ENCODE measurements around the gene OR2A12.
A peak's percentile ranks its signal among the peaks of the same experiment; 100 is the strongest.
"Not testable (repeated sequence)": the region's sequence is repeated elsewhere in the genome, so short reads cannot be mapped to it uniquely, and the experiment has no call there.

The OR2A12 gene

DNA sequence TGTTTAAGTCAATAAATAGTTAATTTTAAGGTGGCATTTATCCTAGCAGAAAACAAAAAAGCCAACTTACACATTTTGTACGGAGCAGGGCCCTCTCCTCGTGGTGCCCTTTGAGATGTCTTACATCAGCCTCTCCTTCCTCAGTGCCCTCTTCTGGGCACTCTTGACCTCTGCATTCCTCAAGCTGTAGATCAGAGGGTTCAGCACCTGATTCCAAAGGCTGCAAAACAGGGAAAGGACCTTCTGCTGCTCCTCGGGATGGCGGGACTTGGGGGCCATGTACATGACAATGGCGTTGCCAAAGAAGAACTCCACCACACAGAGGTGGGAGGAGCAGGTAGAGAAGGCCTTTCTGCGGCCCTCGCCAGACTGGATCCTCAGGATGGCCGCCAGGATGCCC lies 32.3 kb downstream of the OR2A12 start:
- no peak for DNase-seq (ENCODE audit: low read depth)

DNA sequence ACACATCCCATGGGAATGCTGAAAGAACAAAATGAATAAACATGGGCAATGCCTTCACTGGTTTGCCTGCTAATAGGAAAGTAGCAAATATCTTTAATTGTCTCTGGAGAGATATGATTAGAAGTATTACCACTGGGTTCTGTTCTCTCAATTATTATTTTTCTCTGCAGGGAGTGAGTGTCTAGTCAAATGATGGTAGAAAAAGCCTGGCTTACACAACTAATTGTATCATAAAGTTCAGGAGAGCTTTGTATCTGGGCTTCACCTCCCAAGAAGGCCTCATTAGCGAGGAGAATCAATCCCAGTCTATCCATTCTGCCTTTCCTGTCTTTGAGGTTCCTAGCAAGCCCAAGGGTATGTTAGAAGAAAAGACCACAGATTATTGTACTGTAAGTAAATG lies 36.8 kb downstream of the OR2A12 start, which contains the start of gene OR2A14:
TSS of gene OR2A14 (plus strand) at position 301 of the 400 bp plus-strand sequence. CDS start 5,937 bp downstream, outside the sequence.
- no peak for DNase-seq (ENCODE audit: low read depth)

- DNase-seq (ENCODE audit: low read depth): peak; percentile 40
Observed at GRCh38 chr7:144127714-144128334, 41.7 kb downstream of the OR2A12 start.

DNA sequence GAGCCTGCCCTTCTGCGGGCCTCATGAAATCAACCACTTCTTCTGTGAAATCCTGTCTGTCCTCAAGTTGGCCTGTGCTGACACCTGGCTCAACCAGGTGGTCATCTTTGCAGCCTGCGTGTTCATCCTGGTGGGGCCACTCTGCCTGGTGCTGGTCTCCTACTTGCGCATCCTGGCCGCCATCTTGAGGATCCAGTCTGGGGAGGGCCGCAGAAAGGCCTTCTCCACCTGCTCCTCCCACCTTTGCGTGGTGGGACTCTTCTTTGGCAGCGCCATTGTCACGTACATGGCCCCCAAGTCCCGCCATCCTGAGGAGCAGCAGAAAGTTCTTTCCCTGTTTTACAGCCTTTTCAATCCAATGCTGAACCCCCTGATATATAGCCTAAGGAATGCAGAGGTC lies 43.5 kb downstream of the OR2A12 start:
- DNase-seq (ENCODE audit: low read depth): not testable (repeated sequence)

DNA sequence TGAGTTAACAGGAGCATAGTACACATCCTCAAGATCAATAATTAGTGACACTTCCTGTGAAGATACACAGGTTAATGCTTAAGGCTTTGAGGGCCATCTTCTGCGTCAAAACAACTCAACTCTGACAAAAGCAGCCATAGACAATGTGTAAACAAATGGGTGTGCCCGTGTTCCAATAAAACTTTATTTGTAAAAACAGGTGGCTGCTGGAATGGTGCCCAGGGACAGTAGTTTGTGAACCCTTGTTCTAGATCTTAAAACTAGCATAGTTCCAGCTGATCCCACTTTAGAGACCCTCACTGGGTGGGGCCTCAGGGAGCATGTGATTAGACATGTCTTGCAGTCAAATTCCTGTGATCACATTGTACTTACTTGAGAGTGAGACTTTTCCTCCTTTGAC lies 44.7 kb downstream of the OR2A12 start:
- no peak for DNase-seq (ENCODE audit: low read depth)

DNA sequence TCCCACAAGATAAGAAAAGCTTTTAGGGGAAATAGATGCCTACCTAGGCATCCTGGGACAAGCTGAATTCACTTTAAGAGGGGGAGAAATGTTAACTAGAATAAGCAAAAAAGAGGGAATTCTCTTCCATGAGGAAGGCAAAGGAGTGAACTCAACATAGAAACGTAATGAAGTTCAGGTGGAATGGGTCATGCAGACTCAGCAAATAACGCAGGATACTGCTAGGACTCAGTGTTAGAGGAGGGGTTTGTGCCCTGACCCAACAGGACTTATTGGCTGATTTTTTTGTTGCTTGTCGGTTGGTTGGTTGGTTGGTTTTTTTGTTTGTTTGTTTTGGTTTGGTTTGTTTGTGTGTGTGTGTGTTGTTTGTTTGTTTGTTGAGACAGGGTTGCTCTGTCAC lies 46.2 kb downstream of the OR2A12 start:
- no peak for DNase-seq (ENCODE audit: low read depth)

DNA sequence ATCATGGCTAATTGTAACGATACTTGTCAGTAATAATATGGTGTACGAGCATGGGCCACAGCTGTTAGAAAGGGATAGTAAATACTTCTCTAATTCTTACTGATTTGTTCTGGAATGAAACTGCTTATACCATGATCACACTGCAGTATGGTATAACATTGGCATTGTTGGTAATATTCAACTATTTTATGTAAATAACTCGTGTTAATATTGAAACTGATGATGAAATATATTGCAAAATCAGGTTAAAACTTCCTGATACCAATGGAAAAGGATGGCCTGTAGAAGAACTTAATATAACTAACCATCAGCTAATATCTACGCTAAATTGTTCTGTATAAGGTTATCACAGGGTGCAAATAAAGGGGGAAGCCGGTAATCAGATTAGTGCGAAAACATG lies 47.2 kb downstream of the OR2A12 start:
- DNase-seq (ENCODE audit: low read depth): no peak

GRCh38 chr7:144134116-144134515 lies 48.0 kb downstream of the OR2A12 start:
- no peak for DNase-seq (ENCODE audit: low read depth)

DNA sequence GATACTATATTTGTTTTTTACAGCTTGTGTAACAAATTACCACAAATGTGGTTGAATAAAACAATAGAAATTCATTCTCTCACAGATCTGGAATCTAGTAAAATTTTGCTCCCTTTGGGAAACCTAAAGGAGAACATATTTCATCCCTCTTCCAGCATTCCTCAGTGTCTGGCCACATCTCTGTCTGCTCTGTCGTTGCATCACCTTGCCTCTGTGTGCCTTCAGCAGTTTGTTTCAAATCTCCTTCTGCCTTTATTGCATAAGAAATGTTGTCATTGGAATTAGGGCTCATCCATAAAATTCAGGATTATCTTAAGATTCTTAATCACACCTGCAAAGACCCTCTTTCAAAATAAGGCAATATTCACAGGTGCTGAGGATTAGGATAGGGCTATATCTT lies 51.4 kb downstream of the OR2A12 start:
- DNase-seq (ENCODE audit: low read depth): no peak

DNA sequence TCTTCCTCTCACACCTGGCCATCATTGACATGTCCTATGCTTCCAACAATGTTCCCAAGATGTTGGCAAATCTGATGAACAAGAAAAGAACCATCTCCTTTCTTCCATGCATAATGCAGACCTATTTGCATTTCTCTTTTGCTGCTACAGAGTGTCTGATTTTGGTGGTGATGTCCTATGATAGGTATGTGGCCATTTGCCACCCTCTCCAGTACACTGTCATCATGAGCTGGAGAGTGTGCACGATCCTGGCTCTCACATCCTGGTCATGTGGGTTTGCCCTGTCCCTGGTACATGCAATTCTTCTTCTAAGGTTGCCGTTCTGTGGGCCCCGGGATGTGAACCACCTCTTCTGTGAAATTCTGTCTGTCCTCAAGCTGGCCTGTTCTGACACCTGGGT lies 56.1 kb downstream of the OR2A12 start:
- no peak for DNase-seq (ENCODE audit: low read depth)

- DNase-seq (ENCODE audit: low read depth): no peak
Observed at GRCh38 chr7:144144426-144144825, 58.3 kb downstream of the OR2A12 start.

DNA sequence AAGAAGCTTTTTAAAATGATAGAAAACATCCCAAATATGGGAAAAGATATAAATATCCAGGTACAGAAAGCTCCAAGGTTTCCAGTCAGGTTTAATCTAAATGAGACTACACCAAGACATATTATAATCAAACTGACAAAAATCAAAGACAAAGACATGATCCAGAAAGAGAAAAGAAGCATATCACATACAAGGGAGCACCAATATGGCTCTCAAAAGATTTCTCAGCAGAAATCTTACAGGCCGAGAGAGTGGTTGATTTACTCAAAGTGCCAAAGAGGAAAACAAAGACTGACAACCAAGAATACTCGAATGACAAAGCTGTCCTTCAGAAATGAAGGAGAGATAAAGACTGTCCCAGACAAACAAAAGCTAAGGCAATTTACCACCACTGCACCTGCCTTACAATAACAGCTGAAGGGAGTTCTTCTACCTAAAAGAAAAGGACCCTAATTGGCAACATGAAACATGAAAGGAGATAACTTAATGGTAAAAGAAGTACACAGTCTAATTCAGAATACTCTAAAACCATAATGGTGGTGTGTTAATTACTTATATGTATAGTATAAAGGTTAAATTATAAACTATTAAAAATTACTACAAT lies 62.2 kb downstream of the OR2A12 start:
- no peak for DNase-seq (ENCODE audit: low read depth)

Data from HS-27A (cell line).